HepG2 (cell line): ENCODE measurements around the gene ONECUT1. TPM values are rescaled to one million over a fixed set of nuclear protein-coding genes. Genes with fewer than 3 reads are reported as not detected.

ENCODE experiments used
- ARID4A ChIP-seq: sonication (generic); formaldehyde crosslinking; IDR thresholded peaks from 2 replicates; pipeline ENCODE4 v1.5.0; 2020; ENCODE audit warnings: mild to moderate bottlenecking, missing genetic modification reagents, borderline replicate concordance
- BORCS8-MEF2B ChIP-seq: sonication (generic); formaldehyde crosslinking; IDR thresholded peaks from 2 replicates; pipeline ENCODE4 v1.8.0; 2022; ENCODE audit warnings: mild to moderate bottlenecking, missing genetic modification reagents
- HNRNPLL ChIP-seq: fragments of 200-400 bp; formaldehyde crosslinking; IDR thresholded peaks from 2 replicates; pipeline ENCODE4 v1.6.1; 2017; ENCODE audit warnings: mild to moderate bottlenecking, low read depth, low read length; ENCODE audit not compliant: poor library complexity, severe bottlenecking
- MAF1 ChIP-seq: sonication (generic); formaldehyde crosslinking; IDR thresholded peaks from 2 replicates; pipeline ENCODE4 v1.5.0; 2020; ENCODE audit warnings: missing genetic modification reagents, borderline replicate concordance
- NR0B2 ChIP-seq: sonication (generic); formaldehyde crosslinking; IDR thresholded peaks from 2 replicates; pipeline ENCODE4 v1.4.0; 2020; ENCODE audit warnings: mild to moderate bottlenecking, missing genetic modification reagents
- NR2F6 ChIP-seq, 2 experiments: IDR thresholded peaks; 2 replicates each; pipeline ENCODE4 v1.6.1; 2016; ENCODE audit warnings: antibody characterized with exemption in 1 of 2, mild to moderate bottlenecking in 1 of 2
- RARG ChIP-seq: sonication (generic); formaldehyde crosslinking; IDR thresholded peaks from 2 replicates; pipeline ENCODE4 v1.4.0; 2020; ENCODE audit warnings: low read depth, mild to moderate bottlenecking, missing genetic modification reagents
- SAFB2 ChIP-seq: sonication (generic); formaldehyde crosslinking; IDR thresholded peaks from 2 replicates; pipeline ENCODE4 v1.5.1; 2020; ENCODE audit warnings: missing genetic modification reagents, low read depth, mild to moderate bottlenecking, borderline replicate concordance
- ZNF501 ChIP-seq: sonication (generic); formaldehyde crosslinking; IDR thresholded peaks from 2 replicates; pipeline ENCODE4 v1.5.1; 2020; ENCODE audit warnings: mild to moderate bottlenecking, moderate library complexity, missing genetic modification reagents
- polyA plus RNA-seq, 8 experiments: library from polyadenylated mRNA; depleted of rRNA in 3 of 8; stranded (reverse) in 7 of 8; unstranded in 1 of 8; fragments of >200 nt; fragmentation: Illumina TruSeq in 4 of 8; extraction: Trizol in 4 of 8; gene quantifications; 2 replicates each; pipeline versions ENCODE4 v1.2.1 to v1.2.3, GENCODE V29; 2011 to 2016; ENCODE audit warnings: low read depth in 4 of 8, missing spikeins in 1 of 8, mixed read lengths in 1 of 8; ENCODE audit not compliant: insufficient read depth in 1 of 8
- total RNA-seq, 5 experiments: library from RNA; depleted of rRNA; stranded (reverse); fragments of >200 nt; fragmentation: Illumina TruSeq; extraction: Trizol; gene quantifications; 2 replicates each; pipeline ENCODE4 v1.2.3, GENCODE V29; 2016; ENCODE audit warnings: low read depth in 1 of 5

ONECUT1 gene
- total and polyA plus RNA-seq, 2 of the 13 experiments (the other 11 are each of a cell fraction or from before 2014, with no cell fraction given): 3.5 to 9.1 TPM

GRCh38 chr15:52726195-52726594 is 63.9 kb downstream of the ONECUT1 start (continued):
- TF ChIP-seq ARID4A (CRISPR knock-in tag) (no peak), NR2F6 (IDR thresholded peaks at IDR 0.05) (no peak), NR2F6 (CRISPR knock-in tag; IDR thresholded peaks at IDR 0.05) (no peak), RARG (no peak), BORCS8-MEF2B (CRISPR knock-in tag) (no peak), SAFB2 (CRISPR knock-in tag) (no peak), ZNF501 (CRISPR knock-in tag) (no peak), MAF1 (CRISPR knock-in tag) (no peak), NR0B2 (no peak), HNRNPLL (no peak)
